ENCODE measurements around the gene BUB3. TPM values are rescaled to one million over a fixed set of nuclear protein-coding genes. Genes with fewer than 3 reads are reported as not detected.
A peak's percentile ranks its signal among the peaks of the same experiment; 100 is the strongest.

Gene BUB3
- total and polyA plus RNA-seq, 2 of the 8 experiments (the other 6 are each of a cell fraction or from before 2014, with no cell fraction given): 183 to 207 TPM

DNA sequence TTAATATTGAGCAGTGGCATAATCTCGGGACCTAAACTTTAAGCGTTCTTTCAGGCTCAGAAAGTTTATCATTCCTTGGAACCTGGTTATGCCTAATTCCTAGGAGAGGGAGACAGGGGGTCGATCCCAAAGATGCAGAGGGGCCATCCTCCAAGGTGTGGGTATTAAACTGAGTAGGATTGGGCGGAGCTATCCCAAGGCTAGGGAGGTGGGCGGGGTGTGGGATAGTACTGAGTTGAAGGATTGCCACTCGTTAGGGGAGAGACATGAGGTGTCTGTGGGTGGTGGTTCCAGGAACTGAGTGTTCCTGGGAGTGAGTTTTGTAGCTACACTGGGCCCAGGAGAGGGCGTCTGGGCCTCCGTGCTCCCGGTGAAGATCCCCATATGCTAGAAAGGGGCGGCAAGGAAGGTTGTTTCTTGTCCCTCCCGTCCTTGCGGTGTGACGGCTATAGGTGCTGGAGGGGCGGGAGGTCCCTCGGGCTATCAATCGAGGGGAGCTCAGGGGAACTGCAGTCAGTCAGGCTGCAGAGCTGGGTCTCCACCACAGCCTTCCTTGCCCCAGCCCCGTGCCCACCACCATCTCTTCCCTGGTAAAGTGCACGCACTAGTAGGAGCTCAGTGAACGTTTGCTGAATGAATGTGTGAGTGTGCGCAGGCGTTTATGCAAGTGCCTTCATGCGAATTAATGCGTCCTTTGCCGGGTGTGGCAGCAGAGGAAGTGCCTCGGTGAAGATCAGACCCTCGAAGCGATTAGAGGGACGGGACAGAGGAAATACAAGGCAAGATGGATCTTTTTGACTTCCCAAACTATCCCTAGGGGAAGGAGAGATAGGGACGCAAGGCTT is 9.3 kb upstream of the BUB3 start:
- Histone ChIP-seq H3K36me3 (ENCODE audit: control insufficient read depth in 2 of 4, insufficient read depth in 4 of 4, low read length in 3 of 4) (no peaks in the 10 kb centered on the region; a peak in 1 of 8 replicates), H2BK12ac (ENCODE audit: low read depth, low read length) (no peak overlapping the region; the same call in 1 of the 2 replicates), H2BK5ac (ENCODE audit: low read depth, low read length) (no peak overlapping the region), H3K23ac (ENCODE audit: insufficient read length) (no peak overlapping the region), H3K9ac (replicated peaks in 1 of 4; ENCODE audit: extremely low read depth in 1 of 4, low read depth in 3 of 4, low read length in 3 of 4) (no peak overlapping the region), H4K91ac (replicated peaks; ENCODE audit: insufficient read length, low read length) (no peak overlapping the region), H3K4me3 (ENCODE audit: extremely low read depth in 1 of 4, insufficient read depth in 2 of 4, low read depth in 3 of 4, low read length in 4 of 4) (peak overlapping the region in 2 of 4 experiments; percentile 3 to 46; a peak in 4 of 8 replicates), H3K27ac (ENCODE audit: low read depth, low read length) (no peak overlapping the region), H3K27me3 (replicated peaks in 1 of 4; ENCODE audit: control insufficient read depth in 3 of 4, extremely low read depth in 1 of 4, insufficient read depth in 3 of 4, low read length in 3 of 4) (peaks cover 96 to 100% (median 99%) of the 10 kb centered on the region in 4 experiments), H2BK15ac (ENCODE audit: low read length) (peak overlapping the region; percentile 32), H3K18ac (ENCODE audit: extremely low read depth, low read length) (no peak overlapping the region; the same call in 1 of the 2 replicates), H2AK5ac (ENCODE audit: low read depth, low read length) (no peak overlapping the region), H4K8ac (ENCODE audit: extremely low read depth, insufficient read depth, low read length) (no peak overlapping the region; the same call in 1 of the 2 replicates), H3K4me2 (ENCODE audit: insufficient read depth in 1 of 2, low read depth in 2 of 2, low read length in 2 of 2) (peak overlapping the region; percentile 56 to 86), H2BK20ac (ENCODE audit: low read length) (no peak overlapping the region), H4K5ac (ENCODE audit: insufficient read length, low read depth, low read length) (no peak overlapping the region), H3K23me2 (ENCODE audit: low read depth, low read length) (peaks cover 11% of the 10 kb centered on the region; the same call in 1 of the 2 replicates), H3K79me2 (ENCODE audit: control insufficient read depth in 1 of 2, insufficient read depth in 2 of 2, low read length in 2 of 2) (no peaks in the 10 kb centered on the region), H3K56ac (replicated peaks; ENCODE audit: insufficient read length, low read depth, low read length) (no peak overlapping the region), H3K4me1 (replicated peaks in 1 of 4; ENCODE audit: control insufficient read depth in 3 of 4, insufficient read depth in 4 of 4, low read length in 3 of 4) (peaks cover 18 to 59% (median 35%) of the 10 kb centered on the region in 4 experiments), H4K20me1 (replicated peaks in 1 of 2; ENCODE audit: control insufficient read depth in 1 of 2, insufficient read depth in 2 of 2, low read length in 2 of 2) (peaks cover 11 to 29% of the 10 kb centered on the region in 2 experiments), H2BK120ac (replicated peaks; ENCODE audit: low read depth, low read length) (no peak overlapping the region), H3K14ac (ENCODE audit: insufficient read length) (no peak overlapping the region), H3K9me3 (ENCODE audit: insufficient read depth in 2 of 2, low read depth in 1 of 2, low read length in 1 of 2) (no peaks in the 10 kb centered on the region), H3K4ac (replicated peaks; ENCODE audit: insufficient read length, low read depth, low read length) (no peak overlapping the region), H2AFZ (ENCODE audit: low read length) (no peak overlapping the region), H3K79me1 (ENCODE audit: low read depth, low read length) (no peaks in the 10 kb centered on the region)
- ChIA-PET CTCF (ENCODE audit: partially characterized antibody) (interaction anchor here (0.6 to 5.1 kb wide), 15 partner anchors 8 to 1254 kb away, joined by 3 to 35 read pairs (median 3); no protein-coding TSS in a partner anchor), POLR2A (ENCODE audit: partially characterized antibody) (interaction anchor here (0.8 to 4.2 kb wide), 5 partner anchors 8 to 99 kb away, joined by 3 to 31 read pairs (median 6); partner anchors contain the start of gene BUB3)
- DNase-seq (ENCODE audit: low read depth in 1 of 2, low spot score in 2 of 2) (peak in 1 of 2 experiments; percentile 74), FAIRE-seq (peak; percentile 45)
- WGBS, 2 experiments (ENCODE audit: extremely low coverage in 1 of 2, insufficient coverage in 1 of 2, insufficient read length in 1 of 2, insufficient replicate concordance in 2 of 2, low coverage in 1 of 2, low lambda C conversion rate in 2 of 2, missing lambda C conversion rate in 1 of 2): 3% methylated on average over 29 of the region's 29 CpGs; no CpG with 5 or more reads in 1 of the 2 experiments
- TF ChIP-seq, protein P1, sequence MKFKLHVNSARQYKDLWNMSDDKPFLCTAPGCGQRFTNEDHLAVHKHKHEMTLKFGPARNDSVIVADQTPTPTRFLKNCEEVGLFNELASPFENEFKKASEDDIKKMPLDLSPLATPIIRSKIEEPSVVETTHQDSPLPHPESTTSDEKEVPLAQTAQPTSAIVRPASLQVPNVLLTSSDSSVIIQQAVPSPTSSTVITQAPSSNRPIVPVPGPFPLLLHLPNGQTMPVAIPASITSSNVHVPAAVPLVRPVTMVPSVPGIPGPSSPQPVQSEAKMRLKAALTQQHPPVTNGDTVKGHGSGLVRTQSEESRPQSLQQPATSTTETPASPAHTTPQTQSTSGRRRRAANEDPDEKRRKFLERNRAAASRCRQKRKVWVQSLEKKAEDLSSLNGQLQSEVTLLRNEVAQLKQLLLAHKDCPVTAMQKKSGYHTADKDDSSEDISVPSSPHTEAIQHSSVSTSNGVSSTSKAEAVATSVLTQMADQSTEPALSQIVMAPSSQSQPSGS (IDR thresholded peaks at IDR 0.05; ENCODE audit: low read length): no peak
- TF ChIP-seq BRCA1 (IDR thresholded peaks at IDR 0.05; ENCODE audit: low read depth, low read length) (no peak), KDM4A (IDR thresholded peaks at IDR 0.05; ENCODE audit: low read depth, low read length, severe bottlenecking) (peak; percentile 16)

All from H1 (cell line).